Ammon's horn (tissue), 1 donor: ENCODE results near the gene KRT77.

ENCODE experiments used
- DNase-seq: peaks from one replicate; pipeline ENCODE4 v3.0.0-alpha.2; 2016; ENCODE audit warnings: low spot score

KRT77 gene

DNA sequence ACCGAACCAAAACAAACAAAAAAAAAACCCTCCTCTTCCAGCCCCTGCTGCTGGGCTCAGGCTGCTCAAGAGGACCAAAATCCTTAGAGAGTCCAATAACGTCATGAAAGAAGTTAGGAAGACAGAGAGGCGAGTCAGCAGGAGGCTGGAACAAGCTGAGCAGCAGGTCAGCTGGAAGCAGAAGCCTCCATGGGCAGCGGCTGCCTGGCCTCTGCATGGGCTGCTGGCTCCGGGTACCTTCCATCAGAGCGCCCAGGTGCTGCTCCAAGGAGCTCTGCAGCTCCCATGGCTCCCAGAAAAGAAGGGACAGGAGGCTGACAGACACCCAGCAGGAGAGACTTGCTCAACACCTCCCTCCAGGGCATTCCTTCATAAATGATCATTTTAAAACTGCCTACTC is 48.1 kb downstream of the KRT77 start:
- DNase-seq = no peak

GRCh38 chr12:52651726-52652261 is 51.5 kb downstream of the KRT77 start, which contains the start of gene KRT2:
Gene KRT2, minus strand, starts transcription at chr12:52652211. Its CDS starts 69 bp downstream, at chr12:52652142.
- no peak for DNase-seq

DNA sequence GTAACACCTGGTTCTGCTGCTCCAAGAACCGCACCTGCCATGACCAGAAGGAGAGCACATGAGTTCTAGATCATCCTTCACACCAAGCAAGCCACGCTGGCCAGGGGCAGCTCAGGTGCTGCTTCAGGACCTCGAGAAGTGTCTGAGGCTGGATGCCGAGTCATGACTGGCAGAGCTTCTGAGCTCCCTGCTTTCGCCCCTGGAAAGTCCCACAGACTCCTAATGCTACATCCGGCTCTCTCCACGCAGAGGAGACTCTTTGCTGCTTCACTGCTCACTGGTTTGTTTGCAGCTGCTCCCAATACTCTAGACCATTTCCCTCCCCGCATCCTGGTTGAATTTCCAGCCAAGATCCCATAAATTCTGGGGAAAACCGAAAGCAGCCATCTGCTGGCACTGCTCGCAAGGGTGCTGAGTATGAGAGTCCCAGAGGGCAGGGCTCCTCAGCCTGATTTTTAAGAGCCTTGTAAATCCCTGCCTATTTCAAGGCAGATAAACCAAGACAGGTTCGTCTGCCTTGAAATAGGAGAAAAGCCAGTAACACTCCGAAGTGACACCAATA is 52.7 kb downstream of the KRT77 start:
- DNase-seq = no peak

- DNase-seq = no peak
Observed at GRCh38 chr12:52649066-52649465, 54.3 kb downstream of the KRT77 start.

GRCh38 chr12:52648012-52648550 is 55.2 kb downstream of the KRT77 start:
- no peak for DNase-seq

GRCh38 chr12:52647601-52648000 is 55.7 kb downstream of the KRT77 start:
- no peak for DNase-seq

DNA sequence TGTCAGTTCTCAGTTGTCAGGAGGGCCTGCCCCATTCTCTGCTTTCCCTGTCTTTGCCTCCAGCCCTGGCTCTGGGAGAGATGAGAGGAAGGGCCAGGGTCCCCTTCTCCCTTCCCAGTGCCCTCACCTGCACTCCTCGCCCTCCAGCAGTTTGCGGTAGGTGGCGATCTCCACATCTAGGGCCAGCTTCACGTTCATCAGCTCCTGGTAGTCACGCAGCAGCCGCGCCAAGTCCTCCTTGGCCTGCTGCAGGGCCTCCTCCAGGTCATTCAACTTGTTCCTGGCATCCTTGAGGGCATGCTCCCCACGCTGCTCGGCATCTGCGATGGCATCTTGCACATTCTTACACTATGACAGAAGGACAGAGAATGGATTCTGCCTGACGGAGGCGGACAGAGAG is 56.7 kb downstream of the KRT77 start:
- no peak for DNase-seq

GRCh38 chr12:52645982-52646381 is 57.3 kb downstream of the KRT77 start:
- DNase-seq = no peak

DNA sequence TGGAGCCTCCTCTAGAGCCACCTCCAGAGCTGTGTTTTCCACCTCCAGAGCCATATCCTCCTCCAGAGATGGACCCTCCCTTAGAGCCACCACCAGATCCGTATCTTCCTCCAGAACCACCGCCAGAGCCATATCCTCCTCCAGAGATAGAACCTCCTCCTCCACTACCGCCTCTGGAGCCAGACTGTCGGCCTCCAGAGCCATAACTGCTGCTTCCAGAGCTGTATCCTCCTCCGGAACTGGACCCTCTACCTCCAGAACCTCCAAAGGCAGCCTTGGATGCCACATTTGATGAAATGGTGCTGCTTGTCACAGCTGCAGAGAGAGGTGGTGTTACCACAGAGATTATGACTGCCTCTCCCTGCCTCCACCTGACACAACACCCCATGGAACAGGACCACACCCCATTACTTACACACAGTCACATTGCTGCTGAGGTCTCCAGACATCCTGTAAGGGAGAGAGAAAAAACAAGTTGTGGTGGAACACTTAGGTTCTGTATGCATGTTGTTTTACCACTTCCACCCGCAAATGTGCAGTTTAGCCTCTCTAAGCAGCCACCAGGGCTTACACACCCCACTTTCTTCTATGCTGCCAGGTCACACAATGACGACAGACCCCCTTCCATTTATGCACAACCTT is 58.1 kb downstream of the KRT77 start:
- DNase-seq = no peak

- DNase-seq = no peak
Observed at GRCh38 chr12:52644078-52644415, 59.3 kb downstream of the KRT77 start.

DNA sequence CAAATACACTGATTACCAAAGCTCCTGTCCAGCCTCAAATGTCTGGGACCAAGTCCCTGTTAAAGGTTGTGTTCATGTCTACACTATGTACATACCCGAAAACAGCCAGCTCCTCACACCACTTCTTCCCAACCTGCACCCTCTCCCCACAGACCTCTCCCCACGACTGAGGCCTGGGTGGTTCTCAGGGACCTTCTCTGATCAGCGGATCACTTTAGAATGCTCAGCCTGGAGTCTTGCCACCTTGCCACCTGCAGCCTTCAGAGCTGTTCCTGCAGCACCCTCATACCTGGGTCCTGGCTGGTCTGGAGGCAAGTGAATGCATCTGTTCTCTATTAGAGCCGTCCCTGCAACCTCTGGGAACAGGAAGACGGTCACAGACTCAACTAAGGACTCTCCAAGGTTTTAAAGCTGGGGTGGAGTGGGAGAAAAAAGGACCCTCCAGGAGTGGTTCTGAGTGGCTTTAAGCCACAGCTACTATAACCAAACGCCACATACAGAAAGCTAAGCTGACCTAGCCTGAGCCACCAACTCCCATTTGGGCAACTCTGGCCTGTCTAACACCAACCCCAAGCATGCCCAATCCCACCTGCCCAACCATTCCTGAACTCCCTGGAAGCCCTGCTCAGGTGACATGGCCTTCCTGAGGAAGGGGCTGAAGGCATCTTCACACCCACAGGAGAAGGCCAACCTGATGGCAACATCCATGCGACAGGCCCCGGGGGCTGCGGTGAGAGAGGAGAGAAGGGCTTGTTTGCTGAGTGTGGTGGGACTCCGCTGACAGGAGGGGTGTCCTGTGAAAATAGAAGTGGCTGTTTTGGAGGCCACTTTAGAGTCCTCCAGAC is 59.9 kb downstream of the KRT77 start:
- DNase-seq = no peak

GRCh38 chr12:52641468-52641867 is 61.9 kb downstream of the KRT77 start:
- no peak for DNase-seq
